GM19351 (cell line): ENCODE measurements around the gene POLL.

Source experiments
- ATAC-seq: cut with Tn5 transposase; IDR thresholded peaks from one replicate; pipeline ENCODE4 v1.9.1; 2021; ENCODE audit warnings: mild to moderate bottlenecking, moderate library complexity; ENCODE audit not compliant: unreplicated experiment

POLL gene

GRCh38 chr10:101561068-101561915 lies 26.8 kb downstream of the POLL start:
- ATAC-seq, result no peak

GRCh38 chr10:101560298-101561067 lies 27.6 kb downstream of the POLL start:
- no peak for ATAC-seq

- ATAC-seq, result no peak
Measured at GRCh38 chr10:101559596-101560297, 28.3 kb downstream of the POLL start.

GRCh38 chr10:101558671-101559595 lies 29.1 kb downstream of the POLL start:
- ATAC-seq, result no peak

DNA sequence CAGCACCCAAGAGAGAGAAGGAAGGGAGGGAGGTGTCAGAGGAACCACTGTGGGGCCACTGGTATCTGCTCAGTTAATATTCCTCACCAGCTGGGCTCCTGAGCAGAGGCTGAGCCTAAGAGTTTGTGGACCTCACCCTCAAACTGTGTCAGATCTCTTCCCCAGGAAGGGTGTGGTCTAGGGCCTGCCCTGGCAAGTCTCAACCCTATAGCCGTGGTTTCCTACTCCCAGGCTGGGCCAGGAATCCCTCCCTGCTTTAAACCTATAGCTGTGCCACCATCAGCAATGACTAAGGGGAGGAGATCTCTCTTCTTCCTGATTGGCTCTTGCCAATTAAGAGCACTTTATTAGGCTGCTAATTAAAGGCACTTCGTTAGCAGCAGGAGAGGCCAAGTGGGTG lies 29.9 kb downstream of the POLL start:
- ATAC-seq, result no peak

DNA sequence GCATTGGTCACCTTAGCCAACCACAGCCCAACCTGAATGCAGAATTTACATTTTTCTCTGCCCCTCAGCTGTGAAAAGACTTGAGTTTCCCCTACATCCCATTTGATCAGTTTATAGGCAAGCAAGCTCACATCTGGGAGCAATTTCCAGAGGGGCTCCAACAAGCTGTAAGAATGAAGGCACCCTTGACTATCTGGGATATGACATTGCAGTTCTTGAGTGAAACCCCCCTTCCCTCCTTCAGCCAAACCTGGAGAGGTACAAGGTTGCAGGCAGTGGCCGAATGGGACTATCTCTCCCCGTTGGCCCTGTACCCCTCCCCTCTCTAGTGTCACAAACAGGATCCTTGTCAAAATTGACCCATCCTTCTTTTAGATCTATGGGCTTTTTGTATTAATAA lies 30.5 kb downstream of the POLL start:
- no peak for ATAC-seq

- ATAC-seq, result no peak
Measured at GRCh38 chr10:101552442-101552841, 35.6 kb downstream of the POLL start.

GRCh38 chr10:101550965-101551364 lies 37.1 kb downstream of the POLL start:
- ATAC-seq, result no peak

GRCh38 chr10:101545898-101546297 lies 42.2 kb downstream of the POLL start:
- ATAC-seq, result no peak

DNA sequence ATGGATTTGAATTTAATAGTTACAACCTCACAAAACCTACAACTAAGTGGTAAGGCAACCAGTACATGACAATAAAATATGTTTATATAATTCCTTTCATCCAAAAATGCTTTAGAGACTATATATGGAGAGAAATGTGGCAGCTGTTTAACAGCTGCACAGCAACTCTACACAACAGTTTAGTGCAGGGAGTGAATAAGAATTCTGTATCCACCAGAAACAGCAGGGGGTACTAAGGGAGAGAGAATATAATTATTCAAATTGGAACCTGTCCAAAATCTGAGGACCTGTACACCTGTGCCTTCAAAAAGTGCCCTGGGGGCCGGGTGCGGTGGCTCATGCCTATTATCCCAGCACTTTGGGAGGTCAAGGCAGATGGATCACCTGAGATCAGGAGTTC lies 49.6 kb downstream of the POLL start:
- no peak for ATAC-seq

- ATAC-seq, result no peak
Measured at GRCh38 chr10:101536800-101537199, 51.3 kb downstream of the POLL start.

DNA sequence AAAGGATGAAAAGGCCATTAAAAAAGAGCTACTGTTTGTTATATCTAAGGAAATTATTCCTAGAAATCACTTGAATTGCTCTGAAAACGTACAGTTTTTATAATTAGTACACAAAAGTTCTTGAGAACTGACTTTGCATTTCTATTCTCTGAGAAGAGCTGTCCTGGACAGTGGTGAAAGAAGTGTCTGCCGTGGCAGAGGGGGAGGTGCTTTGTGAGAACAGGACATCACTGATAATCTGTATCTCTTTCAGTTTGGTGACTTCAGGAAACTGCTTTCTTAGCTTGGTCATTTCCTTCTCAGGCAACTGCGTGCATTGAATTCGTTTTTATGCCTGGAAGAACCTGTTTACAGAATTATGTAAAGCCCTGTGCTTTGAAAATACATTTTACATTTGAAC lies 52.1 kb downstream of the POLL start:
- ATAC-seq, result no peak

DNA sequence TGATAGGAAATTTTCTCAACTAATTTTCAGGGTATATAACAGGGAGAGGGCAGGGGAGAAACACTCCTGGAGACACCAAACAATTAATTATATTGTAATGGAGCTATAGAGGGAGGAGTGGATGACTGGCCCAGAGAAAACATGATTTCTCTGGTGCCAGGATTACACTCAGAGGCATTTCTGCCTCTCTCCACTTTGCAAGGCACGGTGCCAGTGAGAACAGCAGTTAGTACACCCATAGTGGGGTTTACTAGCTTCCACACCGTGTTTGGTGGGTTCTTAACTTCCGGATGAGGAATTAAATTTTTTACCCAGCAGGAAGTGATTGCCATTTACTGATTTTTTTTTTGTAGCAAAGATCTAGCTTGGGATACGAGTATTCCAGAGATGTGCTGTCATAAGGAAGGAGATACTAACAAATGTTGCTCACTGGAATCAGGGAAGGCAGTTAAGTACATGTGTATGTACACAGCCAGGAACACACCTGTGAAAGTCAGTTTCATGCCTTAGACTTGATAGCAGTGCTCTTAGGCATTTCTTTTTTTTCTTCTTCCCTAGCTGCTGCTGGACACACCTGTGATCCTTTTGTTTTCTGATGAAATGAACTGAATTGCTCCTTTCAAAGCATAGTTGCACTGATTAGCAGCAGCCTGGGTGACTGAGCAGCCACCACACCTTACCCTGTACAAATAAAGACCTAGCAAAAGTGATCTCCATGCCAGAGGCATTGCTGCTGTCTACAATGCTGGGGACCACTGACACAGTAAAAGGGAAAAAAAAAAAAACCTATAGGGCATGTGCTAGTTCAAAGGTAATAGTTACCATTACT lies 58.1 kb downstream of the POLL start:
- no peak for ATAC-seq

GRCh38 chr10:101529207-101529606 lies 58.9 kb downstream of the POLL start:
- no peak for ATAC-seq
